ENCODE data around the gene MCOLN3.
"Not testable (repeated sequence)": the region's sequence is repeated elsewhere in the genome, so short reads cannot be mapped to it uniquely, and the experiment has no call there.

Gene MCOLN3

GRCh38 chr1:85054664-85055063 is 6.4 kb upstream of the MCOLN3 start:
- in situ Hi-C loops (cut with HindIII; ENCODE audit: low sequenced_read_pairs): no loop called here

- in situ Hi-C loops (cut with HindIII; ENCODE audit: low sequenced_read_pairs): no loop called here
Measured at GRCh38 chr1:85049735-85050166, 1.5 kb upstream of the MCOLN3 start.

- in situ Hi-C loops (cut with HindIII; ENCODE audit: low sequenced_read_pairs): no loop called here
Measured at GRCh38 chr1:85047472-85048295, 616 bp downstream of the MCOLN3 start.

GRCh38 chr1:85047144-85047471 is 1.2 kb downstream of the MCOLN3 start:
- in situ Hi-C loops (cut with HindIII; ENCODE audit: low sequenced_read_pairs): no loop called here

- in situ Hi-C loops (cut with HindIII; ENCODE audit: low sequenced_read_pairs): no loop called here
Measured at GRCh38 chr1:85042413-85042812, 5.9 kb downstream of the MCOLN3 start.

GRCh38 chr1:85041793-85042192 is 6.5 kb downstream of the MCOLN3 start:
- in situ Hi-C loops (cut with HindIII; ENCODE audit: low sequenced_read_pairs): no loop called here

- in situ Hi-C loops (cut with HindIII; ENCODE audit: low sequenced_read_pairs): no loop called here
Measured at GRCh38 chr1:85033221-85033620, 15.1 kb downstream of the MCOLN3 start.

- in situ Hi-C loops (cut with HindIII; ENCODE audit: low sequenced_read_pairs): no loop called here
Measured at GRCh38 chr1:85030536-85030935, 17.8 kb downstream of the MCOLN3 start.

- in situ Hi-C loops (cut with HindIII; ENCODE audit: low sequenced_read_pairs): no loop called here
Measured at GRCh38 chr1:85028151-85028550, 20.1 kb downstream of the MCOLN3 start.

- in situ Hi-C loops (cut with HindIII; ENCODE audit: low sequenced_read_pairs): no loop called here
Measured at GRCh38 chr1:85027242-85027983, 20.9 kb downstream of the MCOLN3 start.

GRCh38 chr1:85025940-85026339 is 22.4 kb downstream of the MCOLN3 start:
- in situ Hi-C loops (cut with HindIII; ENCODE audit: low sequenced_read_pairs): no loop called here

GRCh38 chr1:85024736-85025135 is 23.6 kb downstream of the MCOLN3 start:
- in situ Hi-C loops (cut with HindIII; ENCODE audit: low sequenced_read_pairs): no loop called here

GRCh38 chr1:85022700-85023099 is 25.6 kb downstream of the MCOLN3 start:
- in situ Hi-C loops (cut with HindIII; ENCODE audit: low sequenced_read_pairs): no loop called here

GRCh38 chr1:85019994-85020393 is 28.3 kb downstream of the MCOLN3 start:
- in situ Hi-C loops (cut with HindIII; ENCODE audit: low sequenced_read_pairs): no loop called here

GRCh38 chr1:85015826-85016225 is 32.5 kb downstream of the MCOLN3 start:
- in situ Hi-C loops (cut with HindIII; ENCODE audit: low sequenced_read_pairs): no loop called here

- in situ Hi-C loops (cut with HindIII; ENCODE audit: low sequenced_read_pairs): not testable (repeated sequence)
Measured at GRCh38 chr1:85005641-85006040, 42.7 kb downstream of the MCOLN3 start.

GRCh38 chr1:85001742-85002141 is 46.6 kb downstream of the MCOLN3 start:
- in situ Hi-C loops (cut with HindIII; ENCODE audit: low sequenced_read_pairs): no loop called here

GRCh38 chr1:84998642-84999280 is 49.5 kb downstream of the MCOLN3 start:
- in situ Hi-C loops (cut with HindIII; ENCODE audit: low sequenced_read_pairs): no loop called here

GRCh38 chr1:84997667-84998600 is 50.4 kb downstream of the MCOLN3 start:
- in situ Hi-C loops (cut with HindIII; ENCODE audit: low sequenced_read_pairs): no loop called here

GRCh38 chr1:84996846-84997666 is 51.2 kb downstream of the MCOLN3 start, which contains the start of gene MCOLN2:
Gene MCOLN2 (minus strand): TSS chr1:84997113. CDS start chr1:84996872, 241 bp downstream.
- in situ Hi-C loops (cut with HindIII; ENCODE audit: low sequenced_read_pairs): no loop called here
